ENCODE results near the gene ZDHHC22. TPM values are rescaled to one million over a fixed set of nuclear protein-coding genes. Genes with fewer than 3 reads are reported as not detected.

Gene ZDHHC22
- total and polyA plus RNA-seq, 8 donors, result 0.08 to 0.18 TPM; not detected in 6

- Histone ChIP-seq H3K27ac (no peak overlapping the region), H3K36me3 (no peaks in the 10 kb centered on the region), H3K9me3 (no peaks in the 10 kb centered on the region), H3K4me1 (peaks cover 23 to 31% (median 26%) of the 10 kb centered on the region in 4 donors), H3K27me3 (peaks cover 18 to 100% (median 77%) of the 10 kb centered on the region in 3 donors), H3K4me3 (peak overlapping the region; percentile 36 to 51 (median 43))
- intact Hi-C loops (cut with DNase I; ENCODE audit: low total_unique reads), result no loop called here
- 1 to 4% (median 2%) methylated on average over 27 to 67 of the region's 67 CpGs for WGBS, 5 donors
- peak in 1 of 2 donors; percentile 13 for DNase-seq
- TF ChIP-seq POLR2A (IDR thresholded peaks at IDR 0.05) (no peak), CTCF (IDR thresholded peaks at IDR 0.05) (peak in 1 of 7 experiments; percentile 5)
Measured at GRCh38 chr14:77140359-77141213, 1.0 kb downstream of the ZDHHC22 start.

- intact Hi-C loops (cut with DNase I; ENCODE audit: low total_unique reads), result no loop called here
- Histone ChIP-seq H3K9me3 (no peaks in the 10 kb centered on the region), H3K4me1 (peaks cover 23 to 31% (median 26%) of the 10 kb centered on the region in 4 donors), H3K27ac (no peak overlapping the region), H3K27me3 (peaks cover 18 to 100% (median 75%) of the 10 kb centered on the region in 3 donors), H3K36me3 (no peaks in the 10 kb centered on the region), H3K4me3 (peak overlapping the region in 2 of 4 donors; percentile 23 to 32)
- DNase-seq, result peak in 1 of 2 donors; percentile 67
- WGBS, 5 donors, result 1 to 5% (median 3%) methylated on average over 32 to 52 of the region's 52 CpGs
- TF ChIP-seq CTCF (IDR thresholded peaks at IDR 0.05) (peak in 1 of 7 experiments; percentile 8), POLR2A (IDR thresholded peaks at IDR 0.05) (no peak)
Measured at GRCh38 chr14:77139540-77140358, 1.8 kb downstream of the ZDHHC22 start.

GRCh38 chr14:77139022-77139421 is 2.6 kb downstream of the ZDHHC22 start:
- Histone ChIP-seq H3K9me3 (no peaks in the 10 kb centered on the region), H3K4me3 (no peak overlapping the region), H3K4me1 (peaks cover 23 to 31% (median 26%) of the 10 kb centered on the region in 4 donors), H3K27me3 (peaks cover 18 to 100% (median 75%) of the 10 kb centered on the region in 3 donors), H3K27ac (no peak overlapping the region), H3K36me3 (no peaks in the 10 kb centered on the region)
- no peak for DNase-seq
- WGBS, 5 donors, result 80 to 85% (median 81%) methylated on average over 15 of the region's 15 CpGs
- intact Hi-C loops (cut with DNase I; ENCODE audit: low total_unique reads), result no loop called here
- no peak for TF ChIP-seq POLR2A (IDR thresholded peaks at IDR 0.05)
- TF ChIP-seq CTCF (IDR thresholded peaks at IDR 0.05), result no peak
- TF ChIP-seq EP300 (IDR thresholded peaks at IDR 0.05), result no peak
- TF ChIP-seq POLR2AphosphoS5 (IDR thresholded peaks at IDR 0.05), result no peak

- H3K4me1 ChIP-seq, result no peaks in the 10 kb centered on the region
- no peak overlapping the region for H3K27ac ChIP-seq
- no peak for TF ChIP-seq POLR2A (IDR thresholded peaks at IDR 0.05)
- TF ChIP-seq CTCF (IDR thresholded peaks at IDR 0.05), result no peak
- TF ChIP-seq POLR2AphosphoS5 (IDR thresholded peaks at IDR 0.05), result no peak
- TF ChIP-seq EP300 (IDR thresholded peaks at IDR 0.05), result no peak
- peak in 1 of 2 donors; percentile 94 for DNase-seq
- no peak overlapping the region for H3K4me3 ChIP-seq
- intact Hi-C loops (cut with DNase I; ENCODE audit: low total_unique reads), result no loop called here
- no peaks in the 10 kb centered on the region for H3K36me3 ChIP-seq
- peaks cover under 1 to 77% (median 35%) of the 10 kb centered on the region in 3 donors for H3K27me3 ChIP-seq
- H3K9me3 ChIP-seq, result no peaks in the 10 kb centered on the region
- 4 to 12% (median 10%) methylated on average over 22 of the region's 22 CpGs for WGBS, 5 donors
Measured at GRCh38 chr14:77133720-77134338, 7.8 kb downstream of the ZDHHC22 start.

Measured in stomach (tissue), 9 donors.